Measurements from ENCODE around the gene MRPL49. TPM values are rescaled to one million over a fixed set of nuclear protein-coding genes. Genes with fewer than 3 reads are reported as not detected.

The MRPL49 gene
- total and polyA plus RNA-seq, 12 donors = 32.7 to 180 (median 125) TPM

- Histone ChIP-seq H3K36me3 (replicated peaks in 1 of 2) (no peaks in the 10 kb centered on the region), H3K27ac (peak overlapping the region in 1 of 5 donors; percentile 22), H3K27me3 (no peaks in the 10 kb centered on the region), H3K4me1 (replicated peaks in 1 of 2) (no peaks in the 10 kb centered on the region), H3K9me3 (replicated peaks in 1 of 3) (no peaks in the 10 kb centered on the region), H3K4me3 (no peak overlapping the region)
- 46 to 57% (median 50%) methylated on average over 31 of the region's 31 CpGs for WGBS, 4 donors
- intact Hi-C loops (cut with DNase I) = no loop called here
- no peak for DNase-seq
- no peak for TF ChIP-seq CTCF (IDR thresholded peaks at IDR 0.05)
- TF ChIP-seq POLR2A (IDR thresholded peaks at IDR 0.05) = no peak
Observed at GRCh38 chr11:65165410-65166317, 43.5 kb downstream of the MRPL49 start.

- Histone ChIP-seq H3K9me3 (replicated peaks in 1 of 3) (no peaks in the 10 kb centered on the region), H3K27ac (no peak overlapping the region), H3K4me3 (no peak overlapping the region), H3K27me3 (no peaks in the 10 kb centered on the region), H3K4me1 (replicated peaks in 1 of 2) (no peaks in the 10 kb centered on the region), H3K36me3 (replicated peaks in 1 of 2) (no peaks in the 10 kb centered on the region)
- no peak for TF ChIP-seq POLR2A (IDR thresholded peaks at IDR 0.05)
- TF ChIP-seq CTCF (IDR thresholded peaks at IDR 0.05) = no peak
- 78 to 91% (median 87%) methylated on average over 3 of the region's 3 CpGs for WGBS, 4 donors
- intact Hi-C loops (cut with DNase I) = no loop called here
- no peak for DNase-seq
Observed at GRCh38 chr11:65166893-65167292, 44.8 kb downstream of the MRPL49 start.

GRCh38 chr11:65167656-65168055 lies 45.5 kb downstream of the MRPL49 start:
- TF ChIP-seq POLR2A (IDR thresholded peaks at IDR 0.05) (no peak), CTCF (IDR thresholded peaks at IDR 0.05) (no peak)
- 67 to 87% (median 82%) methylated on average over 3 of the region's 3 CpGs for WGBS, 4 donors
- intact Hi-C loops (cut with DNase I) = no loop called here
- no peaks in the 10 kb centered on the region for H3K36me3 ChIP-seq (replicated peaks in 1 of 2)
- DNase-seq = no peak
- H3K27ac ChIP-seq = no peak overlapping the region
- no peaks in the 10 kb centered on the region for H3K9me3 ChIP-seq (replicated peaks in 1 of 3)
- H3K27me3 ChIP-seq = no peaks in the 10 kb centered on the region
- no peaks in the 10 kb centered on the region for H3K4me1 ChIP-seq (replicated peaks in 1 of 2)
- no peak overlapping the region for H3K4me3 ChIP-seq

- no peak for DNase-seq
- Histone ChIP-seq H3K36me3 (replicated peaks in 1 of 2) (no peaks in the 10 kb centered on the region), H3K4me1 (replicated peaks in 1 of 2) (no peaks in the 10 kb centered on the region), H3K9me3 (replicated peaks in 1 of 3) (no peaks in the 10 kb centered on the region), H3K4me3 (no peak overlapping the region), H3K27ac (no peak overlapping the region), H3K27me3 (no peaks in the 10 kb centered on the region)
- intact Hi-C loops (cut with DNase I) = no loop called here
- no peak for TF ChIP-seq POLR2A (IDR thresholded peaks at IDR 0.05)
- no peak for TF ChIP-seq CTCF (IDR thresholded peaks at IDR 0.05)
- 66 to 77% (median 73%) methylated on average over 9 to 11 of the region's 11 CpGs for WGBS, 4 donors
Observed at GRCh38 chr11:65169164-65169641, 47.1 kb downstream of the MRPL49 start.

Data from adrenal gland (tissue), 12 donors.